Activated CD4-positive, alpha-beta T cell treated with anti-CD3 and anti-CD28 coated beads for 24 hours (primary cell): ENCODE data around the gene NR2E1.

Experiments used
- DNase-seq, 2 donors: peaks; one replicate each; pipeline ENCODE4 v3.0.0-alpha.2; 2020; ENCODE audit warnings: low read depth in 2 of 2

Gene NR2E1

DNA sequence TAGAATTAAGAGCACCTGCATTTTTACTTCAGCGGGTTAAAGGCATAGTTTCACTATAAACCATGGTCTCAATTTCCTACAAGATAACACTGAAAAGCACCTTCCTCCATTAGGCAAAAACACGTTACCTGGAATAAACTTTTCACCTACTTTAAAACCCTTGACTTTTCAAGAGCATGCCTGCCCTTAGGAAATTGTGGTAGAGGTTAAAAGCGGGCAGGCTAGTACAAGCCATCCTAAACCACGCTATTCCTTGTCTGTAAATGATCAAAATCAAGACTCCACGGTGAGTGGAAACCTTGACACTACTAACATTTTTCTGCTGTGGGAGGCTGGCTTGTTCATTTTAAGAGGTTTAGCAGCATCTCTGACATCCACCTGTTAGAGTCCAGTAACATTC, 43.9 kb downstream of the NR2E1 start:
- DNase-seq, result no peak

DNA sequence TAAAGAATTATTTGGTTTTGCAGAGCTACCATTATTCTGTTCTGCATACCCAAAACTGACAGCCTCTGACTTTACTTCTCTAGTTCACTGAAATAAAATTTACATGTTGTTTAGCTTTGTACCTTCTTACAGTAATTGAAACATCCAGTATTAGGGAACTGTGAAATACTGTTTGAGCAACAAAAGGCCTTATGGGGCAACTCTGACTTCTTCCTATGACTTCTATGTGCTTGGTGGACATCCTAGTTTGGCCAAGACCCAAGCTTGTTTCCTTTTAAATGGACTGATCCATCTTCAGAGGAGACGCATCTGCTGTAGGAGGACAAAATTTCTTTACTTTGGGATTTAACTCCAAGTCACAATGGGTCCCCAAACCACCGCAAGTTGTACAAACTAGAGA, 44.7 kb downstream of the NR2E1 start:
- no peak for DNase-seq

DNA sequence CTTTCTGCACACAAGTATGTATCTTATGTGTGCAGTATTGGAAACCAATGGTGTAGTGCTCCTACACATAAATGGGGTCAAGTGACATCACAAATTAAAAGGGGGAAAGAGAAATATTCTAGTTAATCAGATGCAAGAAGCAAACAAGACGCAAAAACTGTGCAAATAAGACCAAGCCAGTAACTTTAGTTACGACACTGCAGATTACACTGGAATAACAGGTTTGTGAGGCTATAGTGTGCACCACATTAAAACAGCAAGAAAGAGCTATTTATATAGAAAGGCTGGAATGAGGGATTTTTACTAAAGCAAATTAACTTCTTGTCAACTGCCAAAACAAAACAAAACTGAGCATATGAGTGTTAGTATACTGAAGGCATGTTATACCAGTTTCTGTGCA, 45.8 kb downstream of the NR2E1 start:
- DNase-seq, result no peak

DNA sequence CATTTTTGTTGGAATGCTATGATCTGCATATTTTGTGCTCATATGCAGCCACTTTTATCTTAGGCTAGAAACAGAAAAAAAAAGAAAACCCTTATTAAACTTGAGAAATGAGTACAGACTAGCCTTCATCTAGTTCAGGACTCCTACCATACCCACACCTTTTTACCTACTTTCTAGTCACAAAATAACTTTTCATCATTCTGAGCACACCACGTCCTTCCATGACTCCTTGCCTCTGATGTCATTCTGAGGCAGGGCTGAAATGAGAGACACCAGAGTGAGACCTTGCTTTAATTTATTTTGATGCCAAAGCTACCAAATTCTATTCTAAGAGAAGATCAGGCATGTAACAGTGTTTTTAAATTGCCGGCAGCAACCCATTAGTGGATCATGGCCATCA, 56.2 kb downstream of the NR2E1 start:
- DNase-seq, result no peak

DNA sequence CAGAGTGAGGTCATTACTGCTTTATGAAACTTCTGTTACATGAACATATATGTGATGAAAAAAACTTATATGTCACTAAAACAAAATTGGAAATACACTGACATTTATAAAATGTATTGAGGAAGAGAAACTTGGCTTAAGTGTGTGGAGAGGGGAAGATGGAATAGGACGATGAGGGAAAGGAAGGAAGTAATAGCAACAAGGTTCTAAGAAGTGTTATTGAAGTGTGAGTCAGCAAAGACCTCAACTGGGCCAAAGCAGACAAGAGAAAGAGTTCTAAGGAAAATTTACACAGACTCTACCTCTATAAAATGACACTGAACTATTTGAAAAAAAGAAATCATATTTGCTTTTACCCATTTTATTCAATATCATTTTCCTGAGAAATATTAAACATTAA, 56.7 kb downstream of the NR2E1 start:
- no peak for DNase-seq

DNA sequence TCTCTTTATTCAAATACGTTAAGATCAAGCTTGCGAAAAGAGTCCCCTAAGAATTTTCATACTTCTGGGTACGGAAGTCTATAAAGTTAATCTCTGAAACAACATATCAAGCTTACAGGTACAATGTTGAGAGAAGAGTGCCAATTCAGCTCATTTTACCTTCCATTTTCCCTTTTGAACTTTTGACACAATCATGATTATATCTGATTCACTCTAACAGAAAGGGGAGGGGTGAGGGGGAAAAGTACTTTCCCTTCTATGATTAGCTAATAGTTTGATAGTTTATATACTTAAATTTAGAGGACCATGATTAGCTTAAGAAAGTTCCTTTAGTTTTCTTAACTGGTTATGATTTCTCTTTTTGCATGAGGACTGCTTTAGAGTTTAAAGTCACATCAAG, 61.5 kb downstream of the NR2E1 start:
- DNase-seq, result no peak

DNA sequence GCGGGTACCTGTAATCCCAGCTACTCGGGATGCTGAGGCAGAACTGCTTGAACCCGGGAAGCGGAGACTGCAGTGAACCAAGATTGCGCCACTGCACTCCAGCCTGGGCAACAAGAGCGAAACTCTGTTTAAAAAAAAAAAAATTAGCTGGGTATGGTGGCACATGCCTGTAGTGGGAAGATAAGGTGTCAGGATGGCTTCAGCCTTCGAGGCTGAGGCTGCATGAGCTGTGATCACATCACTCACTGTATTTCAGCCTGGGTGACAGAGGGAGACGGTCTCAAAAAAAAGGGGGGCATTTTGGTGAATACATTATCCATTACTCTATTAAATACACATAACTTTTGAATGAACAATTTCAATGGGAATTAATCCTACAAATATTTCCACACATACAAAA, 62.6 kb downstream of the NR2E1 start:
- no peak for DNase-seq

DNA sequence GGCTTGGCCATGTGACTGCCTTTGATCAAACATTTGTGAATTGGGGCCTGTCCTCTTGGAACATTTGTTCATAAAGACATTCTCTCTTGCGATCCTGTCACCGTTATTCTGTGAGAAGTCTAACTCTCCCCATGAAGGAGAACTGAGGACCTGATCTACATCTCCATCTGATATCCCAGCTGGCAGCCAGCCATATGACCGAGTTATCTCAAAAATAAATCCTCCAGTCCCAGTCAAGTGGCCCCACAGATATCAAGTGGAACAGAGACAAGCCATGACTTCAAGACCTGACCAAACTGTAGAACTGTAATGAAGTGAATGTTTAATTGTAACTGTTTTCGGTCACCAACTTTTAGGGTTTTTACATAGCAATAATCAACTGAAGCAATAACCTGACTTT, 69.3 kb downstream of the NR2E1 start:
- DNase-seq, result no peak

DNA sequence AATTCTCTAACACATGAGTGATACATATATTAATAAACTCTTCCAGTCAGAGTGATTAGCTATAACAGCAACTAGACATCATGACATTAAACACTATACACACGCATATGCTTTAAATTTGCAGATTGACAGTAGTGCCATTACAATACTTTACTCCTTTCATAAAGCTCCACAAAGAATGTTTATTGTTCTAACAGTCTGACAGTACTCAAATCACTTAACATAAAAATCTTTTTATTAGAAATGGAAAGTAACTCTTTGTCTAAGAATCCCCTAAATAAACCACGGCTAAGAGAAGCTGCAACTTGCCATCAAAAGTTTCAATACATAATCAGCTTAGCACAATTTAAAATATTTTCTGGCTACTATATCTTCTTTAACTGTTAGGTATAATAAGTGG, 71.0 kb downstream of the NR2E1 start:
- no peak for DNase-seq

DNA sequence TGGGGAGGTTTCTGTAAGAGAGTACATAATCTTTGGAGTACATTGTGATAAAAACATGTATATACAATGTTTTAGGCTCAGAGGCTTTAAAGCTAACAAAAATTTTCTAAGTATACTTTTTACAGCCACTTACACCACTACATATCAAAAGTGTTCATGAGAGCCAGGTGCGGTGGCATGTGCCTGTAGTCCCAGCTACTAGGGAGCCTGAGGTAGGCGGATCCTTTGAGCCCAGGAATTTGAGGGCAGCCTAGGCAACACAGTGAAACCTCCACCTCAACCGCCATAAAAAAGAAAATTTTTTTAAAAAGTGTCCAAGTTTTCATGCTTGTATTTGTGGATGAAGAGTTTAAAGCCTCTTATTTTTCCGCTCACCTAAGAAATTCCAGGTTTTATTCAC, 72.5 kb downstream of the NR2E1 start:
- DNase-seq, result no peak
